Measurements from ENCODE around the gene ZNF446.
"Not testable (repeated sequence)": the region's sequence is repeated elsewhere in the genome, so short reads cannot be mapped to it uniquely, and the experiment has no call there.

The ZNF446 gene

GRCh38 chr19:58470837-58471543 lies 5.2 kb upstream of the ZNF446 start:
- DNase-seq = not testable (repeated sequence)

- no peak for DNase-seq
Measured at GRCh38 chr19:58471736-58472135, 4.4 kb upstream of the ZNF446 start.

GRCh38 chr19:58473775-58474174 lies 2.4 kb upstream of the ZNF446 start:
- DNase-seq = no peak

- DNase-seq = no peak
Measured at GRCh38 chr19:58474291-58474996, 1.7 kb upstream of the ZNF446 start.

- DNase-seq = no peak
Measured at GRCh38 chr19:58474997-58475713, 997 bp upstream of the ZNF446 start.

- DNase-seq = no peak
Measured at GRCh38 chr19:58476498-58477015, 405 bp downstream of the ZNF446 start.

- DNase-seq = no peak
Measured at GRCh38 chr19:58477130-58477529, 978 bp downstream of the ZNF446 start.

GRCh38 chr19:58477871-58478270 lies 1.7 kb downstream of the ZNF446 start:
- DNase-seq = no peak

GRCh38 chr19:58479303-58479702 lies 3.2 kb downstream of the ZNF446 start:
- DNase-seq = no peak

GRCh38 chr19:58479736-58480480 lies 3.8 kb downstream of the ZNF446 start:
- no peak for DNase-seq

- DNase-seq = no peak
Measured at GRCh38 chr19:58480481-58480830, 4.3 kb downstream of the ZNF446 start.

- no peak for DNase-seq
Measured at GRCh38 chr19:58480831-58481230, 4.7 kb downstream of the ZNF446 start.

- DNase-seq = no peak
Measured at GRCh38 chr19:58482372-58482771, 6.2 kb downstream of the ZNF446 start.

- DNase-seq = no peak
Measured at GRCh38 chr19:58483776-58484175, 7.6 kb downstream of the ZNF446 start.

GRCh38 chr19:58484349-58484748 lies 8.2 kb downstream of the ZNF446 start:
- not testable (repeated sequence) for DNase-seq

GRCh38 chr19:58491393-58491792 lies 15.2 kb downstream of the ZNF446 start:
- no peak for DNase-seq

- DNase-seq = no peak
Measured at GRCh38 chr19:58492265-58492664, 16.1 kb downstream of the ZNF446 start.

- DNase-seq = no peak
Measured at GRCh38 chr19:58497634-58498170, 21.6 kb downstream of the ZNF446 start.

GRCh38 chr19:58498316-58499020 lies 22.3 kb downstream of the ZNF446 start:
- DNase-seq = no peak

- peak; percentile 99 for DNase-seq
Measured at GRCh38 chr19:58499021-58499927, 23.1 kb downstream of the ZNF446 start.

- no peak for DNase-seq
Measured at GRCh38 chr19:58500242-58500641, 24.1 kb downstream of the ZNF446 start.

Data from activated CD8-positive, alpha-beta memory T cell treated with anti-CD3 and anti-CD28 coated beads, Interleukin-2, amount 50 U/mL, for 48 hours (primary cell).